Activated CD8-positive, alpha-beta T cell treated with anti-CD3 and anti-CD28 coated beads for 36 hours (primary cell): ENCODE measurements around the gene MYBPH. TPM values are rescaled to one million over a fixed set of nuclear protein-coding genes. Genes with fewer than 3 reads are reported as not detected.

Source experiments
- ATAC-seq: fragments of 200-7000 bp; cut with Tn5 transposase; one replicate; pipeline ENCODE4 v1.10.0; 2021; ENCODE audit warnings: mild to moderate bottlenecking, moderate library complexity
- CTCF ChIA-PET: fragments of 350-600 bp; sonication (Branson Sonifier 250); formaldehyde crosslinking; loops from one replicate; lab custom pipeline; 2021; ENCODE audit warnings: antibody characterized with exemption; lab: Charles Lee
- POLR2A ChIA-PET: fragments of 350-600 bp; sonication (Branson Sonifier 250); formaldehyde crosslinking; loops from one replicate; lab custom pipeline; 2021; ENCODE audit warnings: antibody characterized with exemption; lab: Charles Lee
- DNase-seq: peaks from one replicate; pipeline ENCODE4 v3.0.0-alpha.2; 2020
- H3K27ac Mint-ChIP-seq: one replicate; pipeline ENCODE4 v1.8.0; 2021; ENCODE audit warnings: mild to moderate bottlenecking, mixed read lengths
- H3K27me3 Mint-ChIP-seq: one replicate; pipeline ENCODE4 v1.8.0; 2021; ENCODE audit warnings: mixed read lengths
- H3K36me3 Mint-ChIP-seq: one replicate; pipeline ENCODE4 v1.8.0; 2021; ENCODE audit warnings: low read depth, mixed read lengths
- H3K4me1 Mint-ChIP-seq: one replicate; pipeline ENCODE4 v1.8.0; 2021; ENCODE audit warnings: low read depth, mixed read lengths
- H3K4me3 Mint-ChIP-seq: one replicate; pipeline ENCODE4 v1.8.0; 2021; ENCODE audit warnings: mild to moderate bottlenecking, moderate library complexity, mixed read lengths
- H3K9me3 Mint-ChIP-seq: one replicate; pipeline ENCODE4 v1.8.0; 2021; ENCODE audit warnings: mixed read lengths
- CTCF ChIP-seq: fragments of 200-600 bp; IDR thresholded peaks from one replicate; pipeline ENCODE4 v1.8.0; 2022; ENCODE audit warnings: antibody characterized with exemption, mild to moderate bottlenecking
- intact Hi-C: fragments of 100-400 bp; cut with micrococcal nuclease; formaldehyde crosslinking; loops from one replicate; pipeline ENCODE4 v1.10.0; 2022
- total RNA-seq, 2 experiments: library from RNA; stranded (reverse); gene quantifications; one replicate each; pipeline ENCODE4 v1.2.3, GENCODE V29; 2021

The MYBPH gene
- total RNA-seq, 2 experiments from 2014 or later, result not detected

DNA sequence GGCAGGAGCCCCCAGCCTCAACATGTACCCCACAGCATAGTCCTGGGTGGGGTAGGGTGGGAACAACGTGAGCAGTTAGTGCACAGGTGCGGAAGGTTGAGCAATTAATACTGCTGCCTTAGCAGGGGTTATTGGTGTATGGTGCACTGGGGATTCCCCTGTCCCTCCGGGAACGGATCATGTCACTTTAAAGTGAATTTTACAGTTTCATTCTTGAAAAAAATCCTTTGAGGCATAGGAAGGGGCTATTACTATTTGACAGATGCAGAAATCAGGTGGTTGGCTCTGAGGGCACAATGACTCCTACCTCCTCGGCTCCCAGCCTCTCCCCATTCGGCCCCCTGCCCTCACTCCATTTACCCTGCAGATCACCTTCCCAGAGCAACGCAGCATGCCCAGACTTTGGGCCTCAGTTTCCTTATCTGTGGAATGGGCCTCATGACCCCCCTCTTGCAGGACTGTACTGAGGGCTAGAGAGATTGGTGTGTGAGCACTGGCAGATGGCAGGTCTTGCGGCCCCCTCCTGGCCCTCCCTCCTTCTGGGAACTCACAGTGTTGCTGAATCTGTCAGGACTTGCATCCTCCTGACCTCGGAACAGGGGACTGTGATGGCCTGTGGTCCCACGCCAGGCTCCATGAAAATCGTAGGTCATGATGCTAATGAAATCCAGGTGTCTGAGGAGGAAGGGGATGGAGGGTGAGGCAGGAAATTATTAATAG lies 5.1 kb upstream of the MYBPH start:
- intact Hi-C loops, result no loop called here
- no peaks in the 10 kb centered on the region for H3K9me3 Mint-ChIP-seq
- no peak overlapping the region for H3K4me3 Mint-ChIP-seq
- TF ChIP-seq CTCF, result no peak
- ATAC-seq (no peak), DNase-seq (no peak)
- H3K4me1 Mint-ChIP-seq, result no peaks in the 10 kb centered on the region
- ChIA-PET CTCF (interaction anchor here (0.7 to 2.8 kb wide), 3 partner anchors 9 to 142 kb away, joined by 3 to 10 read pairs (median 3); no protein-coding TSS in a partner anchor), POLR2A (no interaction called here)
- H3K27ac Mint-ChIP-seq, result no peak overlapping the region
- H3K36me3 Mint-ChIP-seq, result no peaks in the 10 kb centered on the region
- H3K27me3 Mint-ChIP-seq, result no peaks in the 10 kb centered on the region

- Mint-ChIP-seq H3K9me3 (no peaks in the 10 kb centered on the region), H3K27me3 (no peaks in the 10 kb centered on the region), H3K36me3 (no peaks in the 10 kb centered on the region), H3K27ac (no peak overlapping the region), H3K4me3 (no peak overlapping the region), H3K4me1 (no peaks in the 10 kb centered on the region)
- ChIA-PET POLR2A (no interaction called here), CTCF (interaction anchor here (0.7 to 1.5 kb wide), 2 partner anchors 88 to 140 kb away, joined by 3 to 13 read pairs; no protein-coding TSS in a partner anchor)
- intact Hi-C loops, result no loop called here
- ATAC-seq, result no peak
- no peak for DNase-seq
- TF ChIP-seq CTCF, result no peak
Measured at GRCh38 chr1:203179667-203180005, 4.0 kb upstream of the MYBPH start.

DNA sequence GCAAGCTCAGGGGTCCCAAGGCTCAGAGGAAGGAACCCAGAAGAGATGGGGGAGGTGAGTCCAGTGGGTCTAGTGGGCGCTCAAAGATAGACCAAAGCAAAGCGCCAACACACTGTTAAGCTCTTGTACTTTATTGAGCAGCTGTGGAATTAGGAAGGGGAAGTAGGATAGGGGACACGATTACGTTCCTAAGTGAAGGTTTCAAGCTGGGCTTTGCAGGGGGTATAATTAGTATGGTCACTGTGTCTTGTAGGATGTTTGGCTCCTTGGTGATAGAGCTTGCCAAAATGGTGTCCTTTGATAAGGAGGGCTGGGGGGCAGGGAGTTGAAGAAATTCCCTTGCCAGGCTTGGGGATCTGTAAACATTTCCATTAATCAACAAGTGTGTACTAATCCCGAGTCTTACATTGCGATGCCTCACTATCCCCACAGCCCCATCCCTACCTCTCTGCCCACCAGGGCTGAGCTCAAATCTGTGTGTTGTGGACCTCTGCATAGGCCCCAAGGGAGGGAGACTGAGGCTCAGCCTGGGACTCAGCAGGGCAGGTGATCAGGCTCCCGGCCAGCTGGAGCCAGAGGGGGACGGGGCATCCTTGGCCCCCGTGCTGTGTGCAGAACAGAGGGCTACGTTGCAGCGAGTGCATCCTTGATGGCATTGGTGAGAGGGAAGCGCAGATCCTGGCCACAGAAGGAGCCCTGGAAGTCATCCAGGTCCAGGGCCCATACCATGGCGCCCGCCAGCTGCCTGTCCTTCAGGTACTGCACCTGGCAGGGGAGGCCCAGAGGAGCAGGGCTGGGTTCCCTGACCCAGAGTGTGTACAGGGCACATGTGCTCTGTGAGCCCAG lies 3.4 kb upstream of the MYBPH start:
- no peaks in the 10 kb centered on the region for H3K27me3 Mint-ChIP-seq

DNA sequence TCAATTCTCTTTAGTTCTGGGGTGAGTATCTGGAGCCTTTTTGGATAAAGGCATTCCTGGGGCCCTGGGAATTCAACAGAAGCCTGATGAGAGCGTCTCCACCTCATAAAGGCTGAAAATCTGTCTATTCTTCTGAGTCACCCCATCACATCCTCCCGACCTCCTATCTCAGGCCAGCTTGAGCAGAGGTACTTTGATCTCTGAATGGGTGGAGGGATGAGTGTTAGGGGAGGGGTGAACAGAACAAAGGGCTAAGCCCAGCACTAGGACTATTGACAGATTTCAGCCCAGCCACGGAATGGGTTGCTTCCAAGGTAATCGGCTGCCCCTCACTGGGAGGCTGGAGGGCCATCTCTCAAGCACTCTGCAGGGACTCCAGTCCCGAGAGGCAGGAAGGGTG lies 2.5 kb upstream of the MYBPH start:
- Mint-ChIP-seq H3K9me3 (no peaks in the 10 kb centered on the region), H3K27me3 (no peaks in the 10 kb centered on the region), H3K4me3 (no peak overlapping the region), H3K27ac (no peak overlapping the region), H3K36me3 (no peaks in the 10 kb centered on the region), H3K4me1 (no peaks in the 10 kb centered on the region)
- DNase-seq (no peak), ATAC-seq (no peak)
- ChIA-PET CTCF (interaction anchor here (1.5 kb wide), 1 partner anchor 139 kb away, joined by 13 read pairs; no protein-coding TSS in a partner anchor), POLR2A (no interaction called here)
- intact Hi-C loops, result no loop called here
- no peak for TF ChIP-seq CTCF

More for the DNA sequence above, 3.4 kb upstream of the MYBPH start:
- POLR2A ChIA-PET, result no interaction called here
- CTCF ChIA-PET, result interaction anchor here (1.5 kb wide), 1 partner anchor 140 kb away, joined by 13 read pairs; no protein-coding TSS in a partner anchor
- H3K36me3 Mint-ChIP-seq, result no peaks in the 10 kb centered on the region
- no peak overlapping the region for H3K4me3 Mint-ChIP-seq
- ATAC-seq (no peak), DNase-seq (no peak)
- no peaks in the 10 kb centered on the region for H3K9me3 Mint-ChIP-seq
- H3K27ac Mint-ChIP-seq, result no peak overlapping the region
- intact Hi-C loops, result no loop called here
- H3K4me1 Mint-ChIP-seq, result no peaks in the 10 kb centered on the region
- TF ChIP-seq CTCF, result no peak
